Measurements from ENCODE around the gene MRPL42. TPM values are rescaled to one million over a fixed set of nuclear protein-coding genes. Genes with fewer than 3 reads are reported as not detected.

MRPL42 gene
- total RNA-seq, 2 donors from 2014 or later: 91.1 to 131 TPM

DNA sequence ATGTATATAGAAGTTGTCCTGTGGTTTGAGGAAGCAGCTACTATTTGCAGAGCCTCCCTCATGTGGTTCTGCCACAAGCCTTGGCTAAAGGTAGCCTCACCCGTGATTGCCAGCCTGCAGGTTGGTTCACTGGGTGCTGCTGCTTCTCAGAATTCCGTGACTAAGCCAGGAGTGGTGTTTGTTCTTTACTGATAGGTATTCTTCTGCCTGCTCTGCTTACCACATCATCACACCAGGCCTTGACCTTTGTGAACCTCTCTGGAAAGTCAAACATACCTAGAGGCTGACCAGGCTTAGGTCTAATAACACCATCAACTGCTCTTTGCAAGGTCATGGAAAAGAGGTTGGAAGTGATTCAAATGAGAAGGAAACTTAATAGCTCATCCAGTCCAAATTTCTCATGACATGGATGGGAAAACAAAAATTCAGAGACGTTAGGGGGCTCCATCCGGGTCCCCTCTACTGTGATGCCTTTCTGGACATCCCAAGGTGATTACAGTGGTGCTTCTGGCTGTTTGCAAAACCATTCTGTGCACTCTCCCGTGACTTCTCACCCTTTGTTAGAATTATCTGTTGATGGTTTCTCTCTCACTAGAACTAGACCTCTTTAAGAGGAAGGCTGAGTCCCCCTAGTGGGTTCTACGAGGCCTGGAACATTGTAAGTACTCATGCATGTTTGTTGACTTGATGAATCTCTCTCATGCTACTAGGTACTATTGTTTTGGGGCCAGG is 96.7 kb downstream of the MRPL42 start:
- H3K27ac ChIP-seq (ENCODE audit: low read depth, low read length): no peak overlapping the region
- DNase-seq: peak; percentile 72
- H3K4me1 ChIP-seq (ENCODE audit: control insufficient read depth, insufficient read depth, low read length): no peaks in the 10 kb centered on the region
- Mint-ChIP-seq H3K4me3 (no peak overlapping the region), H3K9me3 (peaks cover 22% of the 10 kb centered on the region), H3K27me3 (ENCODE audit: insufficient read depth) (no peaks in the 10 kb centered on the region), H3K36me3 (ENCODE audit: low read depth) (peaks cover 62% of the 10 kb centered on the region), H3K4me1 (peaks cover 15% of the 10 kb centered on the region), H3K27ac (peak overlapping the region; percentile 6)
- TF ChIP-seq, protein P1, sequence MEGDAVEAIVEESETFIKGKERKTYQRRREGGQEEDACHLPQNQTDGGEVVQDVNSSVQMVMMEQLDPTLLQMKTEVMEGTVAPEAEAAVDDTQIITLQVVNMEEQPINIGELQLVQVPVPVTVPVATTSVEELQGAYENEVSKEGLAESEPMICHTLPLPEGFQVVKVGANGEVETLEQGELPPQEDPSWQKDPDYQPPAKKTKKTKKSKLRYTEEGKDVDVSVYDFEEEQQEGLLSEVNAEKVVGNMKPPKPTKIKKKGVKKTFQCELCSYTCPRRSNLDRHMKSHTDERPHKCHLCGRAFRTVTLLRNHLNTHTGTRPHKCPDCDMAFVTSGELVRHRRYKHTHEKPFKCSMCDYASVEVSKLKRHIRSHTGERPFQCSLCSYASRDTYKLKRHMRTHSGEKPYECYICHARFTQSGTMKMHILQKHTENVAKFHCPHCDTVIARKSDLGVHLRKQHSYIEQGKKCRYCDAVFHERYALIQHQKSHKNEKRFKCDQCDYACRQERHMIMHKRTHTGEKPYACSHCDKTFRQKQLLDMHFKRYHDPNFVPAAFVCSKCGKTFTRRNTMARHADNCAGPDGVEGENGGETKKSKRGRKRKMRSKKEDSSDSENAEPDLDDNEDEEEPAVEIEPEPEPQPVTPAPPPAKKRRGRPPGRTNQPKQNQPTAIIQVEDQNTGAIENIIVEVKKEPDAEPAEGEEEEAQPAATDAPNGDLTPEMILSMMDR (conservative IDR thresholded peaks at IDR 0.05): peak; percentile 80
- peaks cover 22% of the 10 kb centered on the region for H3K36me3 ChIP-seq (ENCODE audit: control insufficient read depth, insufficient read depth, low read length)
- H3K9me3 ChIP-seq (ENCODE audit: control insufficient read depth, low read length): peaks cover 17% of the 10 kb centered on the region
- H3K9ac ChIP-seq (ENCODE audit: extremely low read depth, low read length, poor library complexity, severe bottlenecking): no peak overlapping the region
- H3K4me3 ChIP-seq (ENCODE audit: low read length): no peak overlapping the region
- 79 to 86% methylated on average over 5 to 6 of the region's 6 CpGs for WGBS, 2 experiments (ENCODE audit: insufficient coverage in 1 of 2, insufficient read length in 1 of 2)
- H3K27me3 ChIP-seq (ENCODE audit: control insufficient read depth, insufficient read depth, low read length, poor library complexity, severe bottlenecking): no peaks in the 10 kb centered on the region

DNA sequence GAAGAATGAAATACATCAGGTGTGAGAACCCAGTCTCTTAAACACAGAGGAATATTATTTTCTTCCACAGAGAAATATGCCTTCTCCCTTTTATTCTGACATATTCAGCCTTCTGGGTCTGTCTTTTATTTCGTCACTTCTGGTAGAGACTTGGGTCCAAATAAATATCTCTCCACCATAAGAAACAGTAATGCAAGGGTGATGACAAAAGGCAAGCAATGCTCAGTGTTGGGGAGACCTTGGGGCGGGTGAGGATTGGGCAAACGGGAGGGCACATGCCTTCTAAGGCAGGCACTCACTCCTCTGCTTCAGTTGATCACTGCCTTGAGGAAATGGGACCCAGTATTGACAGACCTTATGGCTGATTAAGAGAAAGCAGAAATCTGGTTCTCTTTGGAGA is 98.4 kb downstream of the MRPL42 start:
- H3K4me1 Mint-ChIP-seq: peaks cover 18% of the 10 kb centered on the region
- H3K4me3 Mint-ChIP-seq: no peak overlapping the region
- no peak for DNase-seq
- TF ChIP-seq, protein P1 (conservative IDR thresholded peaks at IDR 0.05): no peak
- Histone ChIP-seq H3K9me3 (ENCODE audit: control insufficient read depth, low read length) (peaks cover 5% of the 10 kb centered on the region), H3K4me3 (ENCODE audit: low read length) (no peak overlapping the region), H3K36me3 (ENCODE audit: control insufficient read depth, insufficient read depth, low read length) (peaks cover 22% of the 10 kb centered on the region), H3K4me1 (ENCODE audit: control insufficient read depth, insufficient read depth, low read length) (no peaks in the 10 kb centered on the region), H3K9ac (ENCODE audit: extremely low read depth, low read length, poor library complexity, severe bottlenecking) (no peak overlapping the region), H3K27ac (ENCODE audit: low read depth, low read length) (no peak overlapping the region), H3K27me3 (ENCODE audit: control insufficient read depth, insufficient read depth, low read length, poor library complexity, severe bottlenecking) (no peaks in the 10 kb centered on the region)
- peaks cover 7% of the 10 kb centered on the region for H3K9me3 Mint-ChIP-seq
- H3K27me3 Mint-ChIP-seq (ENCODE audit: insufficient read depth): no peaks in the 10 kb centered on the region
- 87 to 100% methylated on average over 2 to 3 of the region's 3 CpGs for WGBS, 2 experiments (ENCODE audit: insufficient coverage in 1 of 2, insufficient read length in 1 of 2)
- H3K27ac Mint-ChIP-seq: no peak overlapping the region
- H3K36me3 Mint-ChIP-seq (ENCODE audit: low read depth): peaks cover 48% of the 10 kb centered on the region

Other genes starting within 250 kb of the MRPL42 start
- 100 to 1,000 TPM; 334 to 453 TPM for gene NUDT4, start 89.6 kb upstream of the MRPL42 start, total RNA-seq
- 100 to 1,000 TPM; 177 to 179 TPM for gene UBE2N, start 25.6 kb upstream of the MRPL42 start, total RNA-seq
- gene SOCS2, start 105.2 kb downstream of the MRPL42 start, total RNA-seq: 10 to 100 TPM; 46.9 to 60.2 TPM
- 1 to 10 TPM; 7.7 to 9.1 TPM for gene CRADD, start 209.9 kb downstream of the MRPL42 start, total RNA-seq